WI38 (cell line): ENCODE measurements around the gene MTA3.

ENCODE experiments used
- H3K4me3 ChIP-seq: 2 replicates; pipeline ENCODE4 v1.5.1; 2011; ENCODE audit warnings: low read depth, mild to moderate bottlenecking, control low read depth, low read length
- TF ChIP-seq, protein P1 (sequence below): IDR thresholded peaks from 2 replicates; pipeline ENCODE4 v1.5.1; 2012; ENCODE audit warnings: low read depth, mild to moderate bottlenecking, control low read depth, low read length

The MTA3 gene

DNA sequence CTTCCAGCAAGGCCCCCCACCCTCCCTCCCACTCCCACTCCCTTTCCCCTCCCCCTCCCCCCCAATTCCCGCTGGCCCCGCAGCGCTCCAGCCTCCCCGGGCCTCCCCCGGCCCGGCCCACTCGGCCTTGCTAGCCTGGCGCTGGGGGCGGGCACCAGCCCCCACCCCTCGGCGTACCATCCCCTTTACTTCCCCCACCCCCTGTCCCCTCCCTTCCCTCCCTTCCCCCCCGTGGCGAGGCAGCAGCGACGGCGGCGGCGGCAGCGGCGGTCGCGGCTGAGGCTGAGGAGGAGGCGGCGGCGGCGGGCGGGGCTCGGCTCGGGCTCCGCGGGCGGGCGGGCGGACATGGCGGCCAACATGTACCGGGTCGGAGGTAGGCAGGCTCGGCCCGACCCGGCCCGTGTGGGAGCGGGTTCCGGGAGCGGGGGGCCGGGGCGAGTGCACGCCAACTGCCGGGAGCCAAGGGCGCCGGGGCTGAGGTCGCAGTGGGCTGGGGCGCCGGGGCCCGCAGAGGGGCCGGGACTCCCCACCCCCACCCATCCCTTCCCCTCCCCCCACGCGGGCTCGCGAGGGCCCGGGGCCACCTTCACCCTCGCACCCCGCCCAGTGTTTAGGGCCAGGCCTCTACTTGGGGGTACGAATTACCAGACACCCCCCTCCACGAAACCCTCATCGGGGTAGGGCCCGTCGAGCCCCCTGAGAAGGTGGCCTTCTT, at the start of gene MTA3:
Gene MTA3, plus strand, starts transcription at position 232 of the 715 bp plus-strand sequence. Its CDS starts 114 bp downstream, at position 346.
- TF ChIP-seq, protein P1, sequence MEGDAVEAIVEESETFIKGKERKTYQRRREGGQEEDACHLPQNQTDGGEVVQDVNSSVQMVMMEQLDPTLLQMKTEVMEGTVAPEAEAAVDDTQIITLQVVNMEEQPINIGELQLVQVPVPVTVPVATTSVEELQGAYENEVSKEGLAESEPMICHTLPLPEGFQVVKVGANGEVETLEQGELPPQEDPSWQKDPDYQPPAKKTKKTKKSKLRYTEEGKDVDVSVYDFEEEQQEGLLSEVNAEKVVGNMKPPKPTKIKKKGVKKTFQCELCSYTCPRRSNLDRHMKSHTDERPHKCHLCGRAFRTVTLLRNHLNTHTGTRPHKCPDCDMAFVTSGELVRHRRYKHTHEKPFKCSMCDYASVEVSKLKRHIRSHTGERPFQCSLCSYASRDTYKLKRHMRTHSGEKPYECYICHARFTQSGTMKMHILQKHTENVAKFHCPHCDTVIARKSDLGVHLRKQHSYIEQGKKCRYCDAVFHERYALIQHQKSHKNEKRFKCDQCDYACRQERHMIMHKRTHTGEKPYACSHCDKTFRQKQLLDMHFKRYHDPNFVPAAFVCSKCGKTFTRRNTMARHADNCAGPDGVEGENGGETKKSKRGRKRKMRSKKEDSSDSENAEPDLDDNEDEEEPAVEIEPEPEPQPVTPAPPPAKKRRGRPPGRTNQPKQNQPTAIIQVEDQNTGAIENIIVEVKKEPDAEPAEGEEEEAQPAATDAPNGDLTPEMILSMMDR = no peak
- H3K4me3 ChIP-seq = peak within 1 kb of the TSS; percentile 70

DNA sequence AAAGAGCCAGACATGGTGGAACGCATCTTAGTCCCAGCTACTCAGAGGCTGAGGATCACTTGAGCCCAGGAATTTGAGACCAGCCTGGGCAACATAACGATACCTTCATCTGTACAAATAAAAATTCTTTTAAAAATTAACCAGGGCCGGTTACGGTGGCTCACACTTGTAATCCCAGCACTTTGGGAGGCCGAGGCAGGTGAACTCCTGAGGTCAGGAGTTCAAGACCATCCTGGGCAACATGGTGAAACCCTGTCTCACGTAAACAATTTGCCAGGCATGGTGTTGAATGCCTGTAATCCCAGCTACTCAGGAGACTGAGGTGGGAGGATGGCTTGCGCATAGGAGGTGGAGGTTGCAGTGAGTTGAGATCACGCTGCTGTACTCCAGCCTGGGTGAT, 48.8 kb upstream of the MTA3 start:
- TF ChIP-seq, protein P1 = no peak
- no peak overlapping the region for H3K4me3 ChIP-seq

DNA sequence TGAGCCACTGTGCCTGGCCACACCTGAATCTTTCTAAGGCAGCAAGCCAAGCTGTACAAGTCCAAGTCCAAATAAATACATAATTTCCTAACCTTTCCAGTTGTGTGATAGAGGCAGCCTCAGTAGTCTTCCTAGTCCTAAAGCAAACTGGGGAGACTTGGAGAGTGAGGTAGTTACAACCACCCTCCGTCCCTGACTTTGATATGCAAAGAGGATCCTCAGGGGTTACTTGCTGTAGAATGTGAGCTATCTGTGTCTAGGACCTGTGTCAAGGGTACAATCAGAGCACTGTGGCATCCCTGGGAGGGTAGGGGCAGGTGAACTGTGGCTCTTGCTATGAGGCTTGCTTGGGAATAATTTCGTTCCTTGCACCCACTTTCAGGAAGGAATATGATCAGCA, 46.4 kb upstream of the MTA3 start:
- H3K4me3 ChIP-seq = no peak overlapping the region
- TF ChIP-seq, protein P1 = no peak

DNA sequence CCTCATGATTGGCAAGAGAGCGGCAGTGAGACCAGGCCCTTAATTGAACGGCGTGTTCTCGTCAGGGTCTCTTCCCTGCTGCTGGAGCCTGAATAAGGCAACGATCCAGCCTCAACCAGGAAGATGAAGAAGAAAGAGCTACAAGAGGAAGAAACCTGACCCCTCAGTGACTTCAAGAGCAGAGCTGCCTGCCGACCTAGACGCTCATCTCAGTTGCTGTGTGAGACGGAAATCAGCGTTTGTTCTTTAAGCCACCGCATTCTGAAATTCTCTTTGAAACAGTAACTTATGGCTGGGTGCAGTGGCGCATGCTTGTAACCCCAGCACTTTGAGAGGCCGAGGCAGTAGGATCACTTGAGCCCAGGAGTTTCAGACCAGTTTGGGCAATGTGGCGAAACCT, 45.1 kb upstream of the MTA3 start:
- H3K4me3 ChIP-seq = no peak overlapping the region
- TF ChIP-seq, protein P1 = no peak

DNA sequence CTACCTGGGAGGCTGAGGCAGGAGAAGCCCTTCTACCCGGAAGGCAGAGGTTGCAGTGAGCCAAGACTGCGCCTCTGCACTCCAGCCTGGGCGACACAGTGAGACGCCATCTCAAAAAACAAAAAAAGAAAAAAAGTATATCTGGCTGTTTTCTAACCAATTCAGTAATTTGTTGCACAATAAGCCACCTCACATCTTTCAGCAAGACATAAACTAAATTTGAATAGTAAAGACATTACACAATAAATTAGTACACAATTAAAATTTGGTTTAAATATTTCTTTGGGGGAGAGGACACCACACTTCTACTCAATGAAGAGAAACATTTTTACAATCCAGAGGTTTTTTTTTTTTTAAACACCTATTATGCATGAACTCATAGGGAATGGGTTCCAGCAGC, 36.0 kb upstream of the MTA3 start:
- H3K4me3 ChIP-seq = no peak overlapping the region
- TF ChIP-seq, protein P1 = no peak

DNA sequence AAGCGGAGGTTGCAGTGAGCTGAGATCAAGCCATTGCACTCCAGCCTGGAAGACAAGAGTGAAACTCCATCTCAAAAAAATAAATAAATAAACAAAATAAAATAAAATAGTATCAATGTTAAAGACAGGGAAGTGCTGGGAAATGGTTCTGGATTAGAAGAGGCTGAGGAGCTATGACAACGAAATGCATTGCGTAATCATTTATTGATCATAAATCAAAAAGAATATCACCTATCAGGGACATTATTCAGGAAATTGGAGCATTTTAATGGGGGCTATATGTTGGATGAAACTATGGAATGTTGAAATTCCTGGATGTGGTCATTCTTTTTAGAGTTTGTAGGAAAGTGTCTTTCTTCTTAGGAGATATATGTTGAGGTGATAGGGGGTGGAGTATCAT, 30.9 kb upstream of the MTA3 start:
- TF ChIP-seq, protein P1 = no peak

DNA sequence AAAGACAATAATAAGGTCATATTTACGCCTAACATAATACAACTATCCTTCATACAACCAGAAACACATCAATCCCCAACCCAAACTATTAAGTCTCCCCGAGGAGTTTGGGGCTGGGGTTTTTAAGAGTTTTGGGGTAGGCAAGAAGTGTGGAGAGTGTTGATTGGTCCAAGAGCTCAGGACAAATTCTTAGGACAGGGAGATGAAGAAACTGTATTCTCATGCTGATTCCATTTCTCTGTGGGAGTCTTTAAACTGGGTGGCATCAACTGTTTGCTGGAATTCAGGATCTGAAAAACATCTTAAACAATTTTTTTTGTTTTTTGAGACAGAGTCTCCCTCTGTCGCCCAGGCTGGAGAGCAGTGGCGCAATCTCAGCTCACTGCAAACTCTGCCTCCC, 25.6 kb upstream of the MTA3 start:
- H3K4me3 ChIP-seq = no peak overlapping the region
- TF ChIP-seq, protein P1 = no peak

More for the DNA sequence above, 30.9 kb upstream of the MTA3 start:
- H3K4me3 ChIP-seq = no peak overlapping the region
